GM23248 (cell line): ENCODE measurements around the gene FAM168B.

Experiments
- EZH2 ChIP-seq: fragments of 200-600 bp; sonication (generic); IDR thresholded peaks from 2 replicates; pipeline ENCODE4 v1.6.1; 2018; ENCODE audit warnings: antibody characterized with exemption, mild to moderate bottlenecking; ENCODE audit not compliant: insufficient read depth, poor library complexity, severe bottlenecking
- EZH2phosphoT487 ChIP-seq: fragments of 200-600 bp; sonication (generic); IDR thresholded peaks from 2 replicates; pipeline ENCODE4 v1.6.1; 2018; ENCODE audit warnings: antibody characterized with exemption, moderate library complexity, mild to moderate bottlenecking, low read depth; ENCODE audit not compliant: insufficient read depth

GRCh38 chr2:131016826-131017741 lies 76.2 kb downstream of the FAM168B start:
- TF ChIP-seq EZH2 (no peak), EZH2phosphoT487 (no peak)
